ENCODE measurements around the gene ACOT6. TPM values are rescaled to one million over a fixed set of nuclear protein-coding genes. Genes with fewer than 3 reads are reported as not detected.
"Not testable (repeated sequence)": the region's sequence is repeated elsewhere in the genome, so short reads cannot be mapped to it uniquely, and the experiment has no call there.

ACOT6 gene
- total RNA-seq = not detected

DNA sequence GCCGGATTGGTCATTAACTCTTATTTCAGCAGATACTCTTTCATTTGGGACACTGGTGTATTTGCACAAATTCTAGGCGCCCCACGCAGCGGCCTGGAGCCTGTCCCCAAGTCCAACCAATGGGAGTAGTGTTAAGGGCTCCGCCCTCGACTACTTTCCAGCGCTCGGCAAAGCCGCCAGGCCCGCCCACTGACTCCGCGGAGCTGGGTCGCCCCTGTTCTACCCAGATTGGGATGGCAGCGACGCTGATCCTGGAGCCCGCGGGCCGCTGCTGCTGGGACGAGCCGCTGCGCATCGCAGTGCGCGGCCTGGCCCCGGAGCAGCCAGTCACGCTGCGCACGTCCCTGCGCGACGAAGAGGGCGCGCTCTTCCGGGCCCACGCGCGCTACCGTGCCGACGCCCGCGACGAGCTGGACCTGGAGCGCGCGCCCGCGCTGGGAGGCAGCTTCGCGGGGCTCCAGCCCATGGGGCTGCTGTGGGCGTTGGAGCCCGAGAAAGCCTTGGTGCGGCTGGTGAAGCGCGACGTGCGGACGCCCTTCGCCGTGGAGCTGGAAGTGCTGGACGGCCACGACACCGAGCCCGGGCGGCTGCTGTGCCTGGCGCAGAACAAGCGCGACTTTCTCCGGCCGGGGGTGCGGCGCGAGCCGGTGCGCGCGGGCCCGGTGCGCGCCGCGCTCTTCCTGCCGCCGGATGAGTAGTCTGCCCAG lies at the start of gene ACOT6:
Gene ACOT6, plus strand, starts transcription at position 179 of the 707 bp plus-strand sequence. Its CDS starts 55 bp downstream, at position 234.
- intact Hi-C loops (cut with DNase I) = no loop called here
- DNase-seq (ENCODE audit: low spot score) (peak; percentile 85), ATAC-seq (peak; percentile 96)

GRCh38 chr14:73562696-73563095 lies 49.6 kb upstream of the ACOT6 start:
- intact Hi-C loops (cut with DNase I) = not testable (repeated sequence)

GRCh38 chr14:73566431-73566830 lies 45.9 kb upstream of the ACOT6 start:
- ATAC-seq; intact Hi-C loops (cut with DNase I); DNase-seq (ENCODE audit: low spot score): not testable (repeated sequence)

More at GRCh38 chr14:73562696-73563095, 49.6 kb upstream of the ACOT6 start:
- ATAC-seq; DNase-seq (ENCODE audit: low spot score): not testable (repeated sequence)

- ATAC-seq; DNase-seq (ENCODE audit: low spot score); intact Hi-C loops (cut with DNase I): not testable (repeated sequence)
These were observed 45.4 kb upstream of the ACOT6 start for GRCh38 chr14:73566935-73567334.

- intact Hi-C loops (cut with DNase I) = no loop called here
- DNase-seq (ENCODE audit: low spot score) (no peak), ATAC-seq (no peak)
These were observed 45.0 kb upstream of the ACOT6 start for GRCh38 chr14:73567358-73567757.

DNA sequence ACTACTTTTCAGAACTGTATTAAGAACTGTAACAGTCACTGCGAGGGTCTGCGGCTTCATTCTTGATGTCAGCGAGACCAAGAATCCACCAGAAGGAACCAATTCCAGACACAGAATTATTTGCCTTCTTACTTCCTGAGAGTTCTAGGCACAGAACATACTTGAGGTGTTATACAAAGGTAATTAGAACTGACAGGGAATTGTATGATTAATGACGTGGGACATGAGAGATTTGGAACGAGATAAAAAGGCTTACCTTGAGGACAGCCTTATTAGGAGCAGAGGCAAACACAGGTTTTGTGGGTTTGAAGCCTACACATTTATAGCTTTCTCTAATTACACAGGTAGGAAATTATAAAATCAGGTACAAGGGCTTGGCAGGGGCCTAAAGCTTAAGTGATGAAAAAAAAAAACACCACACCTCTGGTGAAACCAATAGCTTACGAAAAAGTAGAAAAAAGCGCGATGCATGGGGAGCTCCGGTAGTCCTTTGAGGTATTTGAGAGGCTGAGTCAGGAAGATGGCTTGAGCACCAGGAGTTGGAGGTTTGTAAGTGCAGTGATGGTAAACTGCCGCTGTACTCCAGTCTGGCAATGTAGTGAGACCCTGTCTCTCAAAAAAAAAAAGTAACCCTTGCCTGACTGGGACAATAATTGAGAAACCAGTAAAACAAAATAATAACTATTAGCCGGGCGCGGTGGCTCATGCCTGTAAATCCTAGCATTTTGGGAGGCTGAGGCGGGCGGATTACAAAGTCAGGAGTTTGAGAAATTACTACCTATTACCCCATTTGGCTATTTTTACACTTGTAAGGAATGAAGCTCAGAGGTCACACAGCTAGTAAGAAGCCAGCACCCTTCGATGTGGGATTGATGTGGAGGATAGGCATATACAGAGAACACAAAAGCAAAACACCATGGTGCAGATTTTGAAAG lies 44.1 kb upstream of the ACOT6 start:
- ATAC-seq = peak; percentile 19
- no peak for DNase-seq (ENCODE audit: low spot score)
- intact Hi-C loops (cut with DNase I) = no loop called here

DNA sequence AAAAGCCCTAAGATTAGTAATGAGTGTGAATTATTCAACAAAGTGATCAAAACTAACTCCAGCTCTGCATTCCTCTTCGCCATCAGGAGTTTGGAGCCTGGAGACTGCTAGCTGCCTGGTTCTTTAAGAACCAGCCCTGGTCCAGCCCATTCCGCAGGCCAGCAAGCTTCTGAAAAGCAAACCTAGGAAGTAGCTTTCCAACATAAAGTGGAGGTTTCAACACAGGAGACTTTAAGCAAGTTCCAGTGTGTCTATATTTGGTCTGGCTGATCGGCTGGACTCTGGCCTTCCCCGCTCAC lies 43.5 kb upstream of the ACOT6 start:
- DNase-seq (ENCODE audit: low spot score); ATAC-seq; intact Hi-C loops (cut with DNase I): not testable (repeated sequence)

GRCh38 chr14:73569185-73569958 lies 42.9 kb upstream of the ACOT6 start, which contains the start of gene ACOT2:
TSS of gene ACOT2 (plus strand) at chr14:73569213. CDS start at chr14:73569241, 28 bp downstream.
- intact Hi-C loops (cut with DNase I) = not testable (repeated sequence)
- ATAC-seq (peak; percentile 93), DNase-seq (ENCODE audit: low spot score) (peak; percentile 79)

DNA sequence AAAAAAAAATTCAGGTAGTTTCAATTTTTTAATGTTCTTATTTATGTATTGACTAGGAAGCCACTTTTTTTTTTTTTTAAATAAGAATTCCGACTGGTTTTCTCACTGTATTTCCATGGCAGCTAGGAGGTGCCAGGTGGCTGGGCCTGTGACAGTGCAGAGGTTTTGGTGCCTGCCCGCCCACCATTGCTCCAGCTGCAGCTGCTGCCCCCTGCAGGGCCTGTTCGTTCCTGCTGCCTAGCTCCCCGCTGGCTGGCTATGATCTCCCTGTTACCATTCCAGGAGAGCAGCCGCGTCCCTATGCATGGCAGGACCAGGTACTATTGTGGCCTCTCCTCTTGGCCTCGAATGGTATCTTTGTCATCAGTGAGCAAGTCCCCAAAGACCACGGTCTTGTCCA lies 41.4 kb upstream of the ACOT6 start:
- peak; percentile 77 for ATAC-seq
- intact Hi-C loops (cut with DNase I) = not testable (repeated sequence)
- DNase-seq (ENCODE audit: low spot score) = peak; percentile 71

DNA sequence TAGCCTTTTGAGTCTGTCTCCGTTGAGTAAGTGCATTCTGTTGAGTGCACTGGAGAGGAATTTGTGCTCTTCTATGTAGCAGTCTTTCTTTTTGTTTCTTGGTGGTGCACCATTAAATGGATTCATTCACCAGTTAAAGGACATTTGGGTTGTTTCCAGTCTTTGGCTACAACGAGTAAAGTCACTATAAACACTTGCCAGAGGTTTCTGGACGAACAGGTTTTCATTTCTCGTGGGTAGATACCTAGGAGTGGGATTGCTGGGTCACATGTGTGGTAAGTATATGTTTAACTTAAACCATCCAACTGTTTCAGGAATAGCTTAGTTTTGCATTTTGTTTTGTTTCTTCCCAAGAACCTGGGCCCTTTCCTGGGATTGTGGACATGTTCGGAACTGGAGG lies 39.3 kb upstream of the ACOT6 start:
- intact Hi-C loops (cut with DNase I); ATAC-seq: not testable (repeated sequence)

GRCh38 chr14:73573740-73574139 lies 38.6 kb upstream of the ACOT6 start:
- intact Hi-C loops (cut with DNase I); DNase-seq (ENCODE audit: low spot score); ATAC-seq: not testable (repeated sequence)

More for the DNA sequence above, 39.3 kb upstream of the ACOT6 start:
- not testable (repeated sequence) for DNase-seq (ENCODE audit: low spot score)

GRCh38 chr14:73574251-73574650 lies 38.1 kb upstream of the ACOT6 start:
- intact Hi-C loops (cut with DNase I); DNase-seq (ENCODE audit: low spot score); ATAC-seq: not testable (repeated sequence)

- ATAC-seq (no peak), DNase-seq (ENCODE audit: low spot score) (no peak)
- intact Hi-C loops (cut with DNase I) = no loop called here
These were observed 35.9 kb upstream of the ACOT6 start for GRCh38 chr14:73576391-73576790.

DNA sequence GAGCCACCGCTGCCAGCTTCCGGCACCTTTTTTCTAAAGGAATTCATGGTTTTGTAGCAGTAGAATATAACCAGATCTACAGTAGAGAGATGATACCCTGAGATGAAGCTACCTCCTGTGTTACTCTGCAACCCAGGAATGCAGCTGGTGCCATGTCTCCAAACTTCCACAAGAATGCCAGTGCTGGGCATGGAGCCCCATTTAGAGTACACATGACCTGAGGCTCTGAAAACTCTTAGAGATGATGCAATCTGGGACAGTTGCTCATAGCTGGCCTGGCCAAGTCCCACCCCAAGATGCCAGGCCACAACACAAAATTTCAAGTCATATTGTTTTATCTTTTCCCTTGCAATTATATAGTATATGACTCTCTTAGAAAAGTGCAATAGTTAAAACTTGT lies 35.1 kb upstream of the ACOT6 start:
- DNase-seq (ENCODE audit: low spot score); intact Hi-C loops (cut with DNase I): not testable (repeated sequence)

GRCh38 chr14:73582102-73582979 lies 30.0 kb upstream of the ACOT6 start:
- peak; percentile 45 for ATAC-seq
- intact Hi-C loops (cut with DNase I); DNase-seq (ENCODE audit: low spot score): not testable (repeated sequence)

More for the DNA sequence above, 35.1 kb upstream of the ACOT6 start:
- ATAC-seq = peak; percentile 61

DNA sequence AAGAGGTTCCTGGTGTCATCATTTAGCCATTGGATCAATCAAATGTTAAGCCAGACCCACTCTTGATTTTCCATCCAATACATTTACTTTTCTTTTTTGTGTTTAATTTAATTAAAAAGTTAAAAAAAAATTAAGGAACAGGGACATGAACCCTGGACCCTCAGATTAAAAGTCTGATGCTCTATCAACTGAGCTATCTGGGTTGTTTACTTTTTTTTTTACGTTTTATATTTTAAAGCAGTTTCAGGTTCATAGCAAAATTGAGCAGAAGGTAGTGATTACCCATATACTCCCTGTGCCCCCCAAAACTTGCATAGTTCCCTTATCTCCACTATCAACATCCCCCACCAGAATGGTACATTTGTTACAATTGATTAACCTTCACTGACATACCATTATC lies 23.6 kb upstream of the ACOT6 start:
- intact Hi-C loops (cut with DNase I) = no loop called here
- no peak for ATAC-seq
- no peak for DNase-seq (ENCODE audit: low spot score)

DNA sequence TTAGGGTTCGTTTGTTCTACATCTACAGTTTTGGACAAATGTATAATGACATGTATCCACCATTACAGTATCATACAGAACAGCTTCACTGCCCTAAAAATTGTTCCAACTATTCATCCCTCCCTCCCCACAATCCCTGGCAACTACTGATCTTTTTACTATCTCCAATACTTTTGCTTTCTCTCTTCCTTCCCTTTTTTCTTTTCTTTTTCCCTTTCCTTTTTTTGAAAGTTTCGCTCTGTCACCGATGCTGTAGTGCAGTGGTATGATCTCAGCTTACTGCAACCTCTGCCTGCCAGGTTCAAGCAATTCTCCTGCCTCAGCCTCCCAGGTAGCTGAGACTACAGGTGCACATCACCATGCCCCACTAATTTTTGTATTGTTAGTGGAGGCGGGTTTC lies 23.2 kb upstream of the ACOT6 start:
- DNase-seq (ENCODE audit: low spot score) = no peak
- intact Hi-C loops (cut with DNase I) = no loop called here
- no peak for ATAC-seq

- intact Hi-C loops (cut with DNase I); ATAC-seq; DNase-seq (ENCODE audit: low spot score): not testable (repeated sequence)
These were observed 21.7 kb upstream of the ACOT6 start for GRCh38 chr14:73590673-73591004.

Data from sciatic nerve (tissue), 2 donors.